IMR-90 (cell line): Measurements from ENCODE around the gene SCARB1. TPM values are rescaled to one million over a fixed set of nuclear protein-coding genes. Genes with fewer than 3 reads are reported as not detected.

Experiments used
- ATAC-seq: fragments of 200-7000 bp; cut with Tn5 transposase; 2 replicates; pipeline ENCODE4 v1.9.1; 2020; ENCODE audit warnings: low read depth, mild to moderate bottlenecking, moderate library complexity
- BruUV-seq: library from RNA; stranded (reverse); fragments of 400-500 nt; replicated peaks from 2 replicates; lab custom pipeline; 2021; lab: Mats Ljungman, UMichigan
- CTCF ChIA-PET: fragments of 300-600 bp; formaldehyde crosslinking; extraction: SDS; loops from one replicate; lab custom pipeline; 2021; ENCODE audit warnings: antibody characterized with exemption; lab: Yijun Ruan, JAX
- POLR2A ChIA-PET: fragments of 300-600 bp; sonication (Branson Sonifier 250); formaldehyde crosslinking; loops from one replicate; lab custom pipeline; 2022; ENCODE audit warnings: antibody characterized with exemption; ENCODE audit not compliant: unreplicated experiment; lab: Charles Lee
- DNase-seq: peaks from one replicate; pipeline ENCODE4 v3.0.0; 2013
- H2AFZ ChIP-seq: replicated peaks from 2 replicates; pipeline ENCODE3; 2013; ENCODE audit warnings: low read length, mild to moderate bottlenecking; ENCODE audit not compliant: poor library complexity
- H2AK5ac ChIP-seq: 2 replicates; pipeline ENCODE4 v1.6.1; 2013; ENCODE audit warnings: low read depth, low read length, inconsistent platforms
- H2AK9ac ChIP-seq: replicated peaks from 2 replicates; pipeline ENCODE3; 2013; ENCODE audit warnings: mild to moderate bottlenecking, low read depth, low read length, moderate library complexity; ENCODE audit not compliant: poor library complexity
- H2BK120ac ChIP-seq: 2 replicates; pipeline ENCODE4 v1.6.1; 2013; ENCODE audit warnings: low read depth, low read length, inconsistent platforms
- H2BK15ac ChIP-seq: 3 replicates; pipeline ENCODE4 v1.6.1; 2013; ENCODE audit warnings: low read depth, low read length, inconsistent platforms
- H2BK20ac ChIP-seq: 2 replicates; pipeline ENCODE4 v1.6.1; 2013; ENCODE audit warnings: low read depth, mild to moderate bottlenecking, inconsistent platforms, low read length, moderate library complexity
- H2BK5ac ChIP-seq: 2 replicates; pipeline ENCODE4 v1.6.1; 2013; ENCODE audit warnings: mild to moderate bottlenecking, low read depth, low read length, inconsistent platforms; ENCODE audit not compliant: poor library complexity, severe bottlenecking
- H3K14ac ChIP-seq: replicated peaks from 2 replicates; pipeline ENCODE4 v1.6.1; 2013; ENCODE audit warnings: low read depth, low read length, inconsistent platforms
- H3K18ac ChIP-seq: 2 replicates; pipeline ENCODE4 v1.6.1; 2013; ENCODE audit warnings: low read depth, low read length, control low read depth
- H3K23ac ChIP-seq: 2 replicates; pipeline ENCODE4 v1.6.1; 2013; ENCODE audit warnings: low read depth, low read length, inconsistent platforms
- H3K27ac ChIP-seq: 2 replicates; pipeline ENCODE4 v1.5.1; 2013; ENCODE audit warnings: mild to moderate bottlenecking, control low read depth, low read length; ENCODE audit not compliant: insufficient read depth
- H3K27me3 ChIP-seq: 2 replicates; pipeline ENCODE4 v1.6.1; 2013; ENCODE audit warnings: low read length; ENCODE audit not compliant: control insufficient read depth, insufficient read depth
- H3K36me3 ChIP-seq: 2 replicates; pipeline ENCODE4 v1.6.1; 2013; ENCODE audit warnings: low read length, mixed read lengths; ENCODE audit not compliant: control insufficient read depth, insufficient read depth
- H3K4ac ChIP-seq: 2 replicates; pipeline ENCODE4 v1.6.1; 2013; ENCODE audit warnings: low read depth, low read length, inconsistent platforms
- H3K4me1 ChIP-seq: 2 replicates; pipeline ENCODE4 v1.6.1; 2013; ENCODE audit warnings: low read length, mixed read lengths; ENCODE audit not compliant: control insufficient read depth, insufficient read depth
- H3K4me2 ChIP-seq: 2 replicates; pipeline ENCODE4 v1.6.1; 2013; ENCODE audit warnings: low read depth, mild to moderate bottlenecking, control low read depth, low read length, moderate library complexity
- H3K4me3 ChIP-seq: 2 replicates; pipeline ENCODE4 v1.5.1; 2013; ENCODE audit warnings: low read depth, mild to moderate bottlenecking, control low read depth, low read length, moderate library complexity; ENCODE audit not compliant: insufficient read depth
- H3K56ac ChIP-seq: 2 replicates; pipeline ENCODE4 v1.6.1; 2013; ENCODE audit warnings: low read length, inconsistent platforms; ENCODE audit not compliant: insufficient read depth; ENCODE audit errors: extremely low read depth
- H3K79me1 ChIP-seq, 2 experiments: 2 replicates each; pipeline ENCODE4 v1.6.1; 2013; ENCODE audit warnings: low read length in 2 of 2, inconsistent platforms in 1 of 2, low read depth in 1 of 2
- H3K9ac ChIP-seq: 2 replicates; pipeline ENCODE4 v1.6.1; 2013; ENCODE audit warnings: low read depth, low read length, control low read depth
- H3K9me1 ChIP-seq: 2 replicates; pipeline ENCODE4 v1.6.1; 2013; ENCODE audit warnings: low read length, inconsistent platforms; ENCODE audit not compliant: insufficient read depth
- H3K9me3 ChIP-seq: 2 replicates; pipeline ENCODE4 v1.6.1; 2013; ENCODE audit warnings: low read length; ENCODE audit not compliant: control insufficient read depth, insufficient read depth
- H4K20me1 ChIP-seq: 2 replicates; pipeline ENCODE4 v1.6.1; 2013; ENCODE audit warnings: low read length, inconsistent platforms; ENCODE audit not compliant: insufficient read depth
- H4K5ac ChIP-seq: 2 replicates; pipeline ENCODE4 v1.6.1; 2013; ENCODE audit warnings: mild to moderate bottlenecking, low read depth, low read length, control low read depth
- H4K8ac ChIP-seq, 2 experiments: 2 replicates each; pipeline ENCODE4 v1.6.1; 2013; ENCODE audit warnings: low read depth in 2 of 2, low read length in 2 of 2, control low read depth in 1 of 2, inconsistent platforms in 1 of 2
- H4K91ac ChIP-seq: 2 replicates; pipeline ENCODE4 v1.6.1; 2013; ENCODE audit warnings: low read depth, low read length, inconsistent platforms; ENCODE audit not compliant: insufficient read depth
- BHLHE40 ChIP-seq: fragments of 150-350 bp; IDR thresholded peaks from 2 replicates; pipeline ENCODE4 v1.6.1; 2016; ENCODE audit warnings: mild to moderate bottlenecking, low read depth, low read length
- CEBPB ChIP-seq: IDR thresholded peaks from 2 replicates; pipeline ENCODE4 v1.6.1; 2012; ENCODE audit warnings: low read depth, low read length, improper control_type of control experiment
- CHD1 ChIP-seq: IDR thresholded peaks from 2 replicates; pipeline ENCODE4 v1.6.1; 2012; ENCODE audit warnings: low read depth, low read length, improper control_type of control experiment
- CTCF ChIP-seq: conservative IDR thresholded peaks from 2 replicates; pipeline ENCODE4 v1.5.1; 2012; ENCODE audit warnings: mild to moderate bottlenecking, low read depth, low read length, improper control_type of control experiment
- ELK1 ChIP-seq: fragments of 150-350 bp; IDR thresholded peaks from 2 replicates; pipeline ENCODE4 v1.6.1; 2016; ENCODE audit warnings: low read depth, mild to moderate bottlenecking, low read length, moderate library complexity, borderline replicate concordance
- MAFK ChIP-seq: IDR thresholded peaks from 2 replicates; pipeline ENCODE4 v1.6.1; 2012; ENCODE audit warnings: low read depth, low read length, improper control_type of control experiment
- MAZ ChIP-seq: IDR thresholded peaks from 2 replicates; pipeline ENCODE4 v1.6.1; 2012; ENCODE audit warnings: low read depth, mild to moderate bottlenecking, low read length, improper control_type of control experiment, moderate library complexity, borderline replicate concordance
- MXI1 ChIP-seq: IDR thresholded peaks from 2 replicates; pipeline ENCODE4 v1.6.1; 2012; ENCODE audit warnings: low read depth, mild to moderate bottlenecking, low read length, moderate library complexity, borderline replicate concordance
- NFE2L2 ChIP-seq: fragments of 150-350 bp; IDR thresholded peaks from 2 replicates; pipeline ENCODE4 v1.6.1; 2016; ENCODE audit warnings: low read depth, mild to moderate bottlenecking, low read length
- POLR2A ChIP-seq: IDR thresholded peaks from 2 replicates; pipeline ENCODE4 v1.6.1; 2012; ENCODE audit warnings: mild to moderate bottlenecking, low read depth, low read length
- RAD21 ChIP-seq: IDR thresholded peaks from 2 replicates; pipeline ENCODE4 v1.6.1; 2012; ENCODE audit warnings: low read length, improper control_type of control experiment
- RCOR1 ChIP-seq: IDR thresholded peaks from 2 replicates; pipeline ENCODE4 v1.6.1; 2012; ENCODE audit warnings: mild to moderate bottlenecking, low read length, improper control_type of control experiment; ENCODE audit not compliant: insufficient replicate concordance
- RFX5 ChIP-seq: IDR thresholded peaks from 2 replicates; pipeline ENCODE4 v1.8.0; 2012; ENCODE audit warnings: low read depth, mild to moderate bottlenecking, low read length, moderate library complexity
- SMC3 ChIP-seq: fragments of 150-350 bp; IDR thresholded peaks from 2 replicates; pipeline ENCODE4 v1.6.1; 2016; ENCODE audit warnings: low read depth, mild to moderate bottlenecking, antibody characterized with exemption, low read length, moderate library complexity
- USF2 ChIP-seq: fragments of 150-350 bp; IDR thresholded peaks from 2 replicates; pipeline ENCODE4 v1.6.1; 2017; ENCODE audit warnings: mild to moderate bottlenecking, antibody characterized with exemption, low read length, low read depth
- WGBS, 2 experiments: methylation state at CpG; one replicate each; pipeline versions ENCODE4 v1.1.5 to v1.1.7; 2013; ENCODE audit warnings: missing lambda C conversion rate in 2 of 2; ENCODE audit not compliant: insufficient read length in 1 of 2; ENCODE audit errors: extremely low coverage in 2 of 2; 5-methylcytosine and 5-hydroxymethylcytosine counted together
- dilution Hi-C: fragments of 300-500 bp; cut with HindIII; formaldehyde crosslinking; loops from one replicate; pipeline ENCODE4 v1.14.3; 2018; ENCODE audit warnings: low sequenced_read_pairs; ENCODE audit not compliant: unreplicated experiment
- in situ Hi-C: fragments of 300-500 bp; cut with MboI; formaldehyde crosslinking; loops from 3 replicates; pipeline ENCODE4 v1.14.3; 2019; ENCODE audit warnings: low sequenced_read_pairs, inconsistent platforms, mixed read lengths
- intact Hi-C: fragments of 100-400 bp; cut with micrococcal nuclease; formaldehyde crosslinking; loops from 2 replicates; pipeline ENCODE4 v1.10.0; 2022
- polyA plus RNA-seq, 3 experiments: library from polyadenylated mRNA; depleted of rRNA; stranded (reverse); fragments of >200 nt; gene quantifications; 2 replicates each; pipeline ENCODE4 v1.2.3, GENCODE V29; 2012; ENCODE audit warnings: low replicate concordance in 1 of 3
- total RNA-seq: library from RNA; depleted of rRNA; stranded (reverse); fragments of >200 nt; gene quantifications from 2 replicates; pipeline ENCODE4 v1.2.3, GENCODE V29; 2012

Gene SCARB1
- total and polyA plus RNA-seq, 2 of the 4 experiments (the other 2 are of a cell fraction) = 3.0 to 24.8 TPM

- Histone ChIP-seq H2BK5ac (no peak overlapping the region), H4K20me1 (no peaks in the 10 kb centered on the region), H4K91ac (no peak overlapping the region), H2AFZ (no peak overlapping the region), H3K4me3 (no peak overlapping the region), H3K14ac (no peak overlapping the region), H3K56ac (no peak overlapping the region), H3K4me1 (peaks cover 5% of the 10 kb centered on the region), H4K5ac (no peak overlapping the region), H3K23ac (no peak overlapping the region), H3K4ac (no peak overlapping the region), H3K9me3 (peaks cover 4% of the 10 kb centered on the region; the same call in 1 of the 2 replicates), H3K18ac (no peak overlapping the region), H3K27ac (no peak overlapping the region), H3K36me3 (no peaks in the 10 kb centered on the region), H2AK9ac (no peak overlapping the region), H3K9me1 (peaks cover 5% of the 10 kb centered on the region), H2BK20ac (no peak overlapping the region), H2AK5ac (no peak overlapping the region), H4K8ac (no peak overlapping the region), H3K9ac (no peak overlapping the region), H3K4me2 (no peak overlapping the region), H2BK15ac (no peak overlapping the region), H2BK120ac (no peak overlapping the region), H3K79me1 (no peaks in the 10 kb centered on the region), H3K27me3 (peaks cover 3% of the 10 kb centered on the region; the same call in 1 of the 2 replicates)
- intact Hi-C loops (no loop called here), in situ Hi-C loops (no loop called here), dilution Hi-C loops (no loop called here)
- ATAC-seq = no peak
- no CpG with 5 or more reads among the region's 4 CpGs for WGBS, 2 experiments
- no peak for DNase-seq
- ChIA-PET POLR2A (no interaction called here), CTCF (no interaction called here)
- no peak for TF ChIP-seq RCOR1
- TF ChIP-seq NFE2L2 = no peak
- TF ChIP-seq RFX5 = no peak
- TF ChIP-seq RAD21 = no peak
- no peak for TF ChIP-seq POLR2A
- TF ChIP-seq MXI1 = no peak
- TF ChIP-seq SMC3 = no peak
- TF ChIP-seq CTCF = no peak
- no peak for TF ChIP-seq MAFK
- TF ChIP-seq ELK1 = no peak
- no peak for TF ChIP-seq MAZ
- TF ChIP-seq USF2 = no peak
- no peak for TF ChIP-seq BHLHE40
- TF ChIP-seq CEBPB = no peak
- TF ChIP-seq CHD1 = no peak
- no TSS peak for BruUV-seq
Observed at GRCh38 chr12:124870515-124870914, 6.9 kb upstream of the SCARB1 start.
